Coronary artery (tissue), 2 donors: Measurements from ENCODE around the gene DIAPH3.

Source experiments
- DNase-seq: peaks from one replicate; pipeline ENCODE4 v3.0.0-alpha.2; 2017; ENCODE audit warnings: low spot score
- H3K27ac ChIP-seq, 2 donors: fragments of 200-600 bp; sonication (generic); one replicate each; pipeline ENCODE4 v1.5.1; 2016 to 2019
- H3K4me3 ChIP-seq: fragments of 200-600 bp; sonication (generic); 2 replicates; pipeline ENCODE4 v1.5.1; 2016; ENCODE audit warnings: mild to moderate bottlenecking, moderate library complexity
- TF ChIP-seq, protein P1 (sequence below): fragments of 200-600 bp; sonication (generic); IDR thresholded peaks from one replicate; pipeline ENCODE4 v1.5.1; 2019; ENCODE audit warnings: antibody characterized with exemption

DIAPH3 gene

DNA sequence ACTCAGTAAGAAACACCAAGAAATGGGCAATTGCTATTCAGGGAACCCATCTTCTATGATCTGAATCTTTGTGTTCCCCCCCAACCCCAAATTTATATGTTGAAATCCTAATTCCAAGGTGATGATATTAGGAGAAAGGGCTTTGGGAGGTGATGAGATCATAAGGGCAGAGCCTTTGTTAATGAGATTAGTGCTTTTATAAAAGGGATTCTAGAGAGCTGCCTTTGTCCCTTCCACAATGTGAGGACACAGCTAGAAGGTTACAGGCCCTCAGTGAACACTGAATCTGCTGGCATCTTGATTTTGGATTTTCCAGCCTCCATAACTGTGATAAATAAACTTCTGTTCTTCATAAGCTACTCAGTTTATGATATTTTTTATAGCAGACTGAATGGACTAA is 376.0 kb downstream of the DIAPH3 start:
- no peak overlapping the region for H3K4me3 ChIP-seq
- H3K27ac ChIP-seq: no peak overlapping the region
- TF ChIP-seq, protein P1, sequence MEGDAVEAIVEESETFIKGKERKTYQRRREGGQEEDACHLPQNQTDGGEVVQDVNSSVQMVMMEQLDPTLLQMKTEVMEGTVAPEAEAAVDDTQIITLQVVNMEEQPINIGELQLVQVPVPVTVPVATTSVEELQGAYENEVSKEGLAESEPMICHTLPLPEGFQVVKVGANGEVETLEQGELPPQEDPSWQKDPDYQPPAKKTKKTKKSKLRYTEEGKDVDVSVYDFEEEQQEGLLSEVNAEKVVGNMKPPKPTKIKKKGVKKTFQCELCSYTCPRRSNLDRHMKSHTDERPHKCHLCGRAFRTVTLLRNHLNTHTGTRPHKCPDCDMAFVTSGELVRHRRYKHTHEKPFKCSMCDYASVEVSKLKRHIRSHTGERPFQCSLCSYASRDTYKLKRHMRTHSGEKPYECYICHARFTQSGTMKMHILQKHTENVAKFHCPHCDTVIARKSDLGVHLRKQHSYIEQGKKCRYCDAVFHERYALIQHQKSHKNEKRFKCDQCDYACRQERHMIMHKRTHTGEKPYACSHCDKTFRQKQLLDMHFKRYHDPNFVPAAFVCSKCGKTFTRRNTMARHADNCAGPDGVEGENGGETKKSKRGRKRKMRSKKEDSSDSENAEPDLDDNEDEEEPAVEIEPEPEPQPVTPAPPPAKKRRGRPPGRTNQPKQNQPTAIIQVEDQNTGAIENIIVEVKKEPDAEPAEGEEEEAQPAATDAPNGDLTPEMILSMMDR: no peak
- DNase-seq: no peak

DNA sequence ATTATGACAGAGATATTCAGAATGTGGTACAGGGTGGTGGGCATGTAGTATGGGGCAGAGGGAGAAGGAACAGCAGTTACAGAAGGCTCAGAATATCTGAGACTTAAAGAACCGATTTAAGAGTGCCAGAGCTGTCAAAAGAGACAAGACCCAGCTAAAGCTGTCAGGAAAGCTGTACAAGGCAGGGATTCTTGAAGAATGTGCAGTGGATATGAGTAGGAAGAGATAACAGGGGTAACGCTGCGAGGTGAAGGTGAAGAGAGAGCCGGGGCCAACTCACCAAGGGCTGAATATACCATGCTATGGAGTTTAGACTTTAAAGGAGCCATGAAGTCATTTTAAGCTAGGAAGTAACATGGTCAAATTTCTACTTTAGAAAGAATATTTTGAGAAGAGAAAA is 381.0 kb downstream of the DIAPH3 start:
- no peak for DNase-seq
- no peak overlapping the region for H3K27ac ChIP-seq
- TF ChIP-seq, protein P1: no peak
- H3K4me3 ChIP-seq: no peak overlapping the region

DNA sequence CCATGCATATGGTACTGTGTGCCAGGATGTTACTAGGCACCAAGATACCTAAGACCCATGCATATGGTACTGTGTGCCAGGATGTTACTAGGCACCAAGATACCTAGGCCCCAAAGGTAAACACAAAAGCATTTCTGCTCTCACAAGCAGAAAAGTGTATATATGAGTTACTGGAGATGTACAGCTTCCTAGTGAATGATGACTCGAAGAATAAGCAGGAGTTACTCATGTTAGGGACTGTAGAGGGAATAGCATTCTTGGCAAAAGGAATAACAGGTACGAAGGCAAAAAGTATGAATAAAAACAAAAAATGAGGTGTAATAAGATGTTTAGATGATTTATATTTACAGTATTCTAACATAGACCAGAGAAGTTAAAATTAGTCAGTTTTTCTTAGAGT is 383.7 kb downstream of the DIAPH3 start:
- DNase-seq: no peak
- TF ChIP-seq, protein P1: no peak
- Histone ChIP-seq H3K27ac (no peak overlapping the region), H3K4me3 (no peak overlapping the region)

DNA sequence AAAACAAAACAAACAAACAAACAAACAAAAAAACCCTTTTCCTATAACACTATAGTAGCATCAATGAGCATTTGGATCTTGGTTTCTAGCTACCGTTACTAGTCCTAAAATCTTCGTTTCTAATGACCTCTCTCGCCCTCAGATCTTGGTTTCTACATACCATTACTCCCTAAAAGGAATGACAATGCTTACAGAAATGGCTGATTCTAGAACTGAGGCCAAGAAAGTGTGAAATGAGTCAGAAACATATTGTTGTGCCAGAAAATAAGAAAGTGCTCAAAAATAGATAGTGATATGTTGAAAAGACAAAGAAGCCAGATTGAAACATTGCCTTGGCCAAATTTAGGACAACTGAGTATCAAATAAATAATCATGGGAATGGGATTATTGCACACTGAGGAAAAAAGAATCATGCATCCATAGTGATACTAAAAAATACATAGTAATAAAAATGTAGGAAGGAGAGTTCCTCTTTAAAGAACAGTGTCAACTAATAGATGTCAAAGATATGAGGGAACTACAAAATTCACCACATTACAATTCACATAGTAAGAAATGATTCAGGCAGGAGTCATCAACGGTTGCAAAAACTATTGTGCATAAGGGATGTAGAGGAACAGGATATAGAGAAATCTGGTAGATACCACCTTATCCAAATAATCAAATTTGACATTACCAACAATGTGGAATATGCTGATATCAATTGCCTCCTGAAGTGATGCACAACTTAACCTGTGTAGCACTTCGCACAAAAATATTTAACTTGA is 386.6 kb downstream of the DIAPH3 start:
- no peak for DNase-seq
- H3K27ac ChIP-seq: no peak overlapping the region
- no peak overlapping the region for H3K4me3 ChIP-seq
- TF ChIP-seq, protein P1: no peak

DNA sequence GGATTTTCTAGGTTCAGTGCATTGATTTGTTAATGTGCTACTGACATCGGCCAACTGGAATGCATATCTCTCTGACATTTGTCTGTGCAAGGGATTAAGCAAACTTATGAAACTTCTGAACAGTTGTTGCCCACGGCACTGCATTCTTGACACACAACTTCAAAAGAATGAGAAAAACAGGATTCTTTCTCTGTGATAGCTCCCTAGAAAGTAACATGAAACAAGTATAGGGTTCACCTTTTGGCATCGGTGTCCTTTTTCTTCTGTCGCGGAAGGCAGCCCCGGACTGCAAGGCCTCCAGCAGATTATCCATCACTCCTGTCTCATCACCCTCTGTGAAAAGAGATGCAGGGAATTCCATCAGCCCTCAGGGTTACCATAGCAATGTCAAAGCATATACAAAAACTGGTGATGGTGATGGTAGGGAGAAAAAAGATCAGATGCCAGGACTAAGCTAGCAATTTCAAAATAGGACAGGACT is 389.2 kb downstream of the DIAPH3 start:
- TF ChIP-seq, protein P1: no peak
- Histone ChIP-seq H3K4me3 (no peak overlapping the region), H3K27ac (no peak overlapping the region)
- no peak for DNase-seq

DNA sequence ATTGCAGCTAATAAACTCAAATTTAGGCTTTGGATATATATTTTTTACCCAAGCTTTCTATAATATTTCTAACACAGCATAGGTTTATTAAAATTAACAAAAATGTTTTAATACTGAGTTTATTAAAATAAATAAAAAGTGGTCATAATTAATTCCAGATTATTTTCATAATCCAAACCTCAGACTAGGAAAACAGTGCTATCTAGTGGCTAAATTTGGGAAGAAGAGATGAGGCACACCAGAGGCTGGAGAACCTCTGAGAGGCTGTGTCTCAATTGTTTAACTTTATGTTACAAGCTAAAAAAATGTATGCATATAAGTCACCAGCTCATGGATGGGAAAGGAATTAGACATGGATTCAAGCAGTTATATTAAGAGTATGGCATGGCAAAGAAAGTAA is 392.5 kb downstream of the DIAPH3 start:
- Histone ChIP-seq H3K27ac (no peak overlapping the region), H3K4me3 (no peak overlapping the region)
- no peak for DNase-seq
- TF ChIP-seq, protein P1: no peak

DNA sequence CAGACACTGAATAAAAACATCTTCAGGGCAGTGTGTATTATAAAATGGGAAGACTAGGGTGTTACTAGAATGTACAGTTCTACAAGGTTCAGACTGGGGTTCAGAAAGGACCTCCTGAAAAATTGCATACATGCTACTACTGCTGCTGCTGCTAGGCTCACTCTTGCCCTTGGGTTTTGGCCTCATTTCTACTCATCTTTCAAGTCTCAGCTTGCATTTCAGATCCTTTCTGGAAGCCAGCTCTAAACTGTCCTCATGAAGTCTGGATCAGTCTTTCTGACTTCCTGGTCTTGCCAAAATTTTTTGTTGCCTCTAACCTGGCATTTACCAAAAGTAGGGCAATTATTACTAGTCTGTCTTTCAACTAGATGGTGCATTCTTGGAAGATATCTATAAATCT is 393.3 kb downstream of the DIAPH3 start:
- DNase-seq: no peak

More for the DNA sequence above, 393.3 kb downstream of the DIAPH3 start:
- Histone ChIP-seq H3K4me3 (no peak overlapping the region), H3K27ac (no peak overlapping the region)
- TF ChIP-seq, protein P1: no peak
